HPDE6-E6E7 (cell line): ENCODE data around the gene MDP1.
"Not testable (repeated sequence)": the region's sequence is repeated elsewhere in the genome, so short reads cannot be mapped to it uniquely, and the experiment has no call there.

Experiments used
- DNase-seq: peaks from one replicate; pipeline ENCODE4 v3.0.0; 2011; ENCODE audit warnings: missing footprints; ENCODE audit errors: extremely low spot score

MDP1 gene

DNA sequence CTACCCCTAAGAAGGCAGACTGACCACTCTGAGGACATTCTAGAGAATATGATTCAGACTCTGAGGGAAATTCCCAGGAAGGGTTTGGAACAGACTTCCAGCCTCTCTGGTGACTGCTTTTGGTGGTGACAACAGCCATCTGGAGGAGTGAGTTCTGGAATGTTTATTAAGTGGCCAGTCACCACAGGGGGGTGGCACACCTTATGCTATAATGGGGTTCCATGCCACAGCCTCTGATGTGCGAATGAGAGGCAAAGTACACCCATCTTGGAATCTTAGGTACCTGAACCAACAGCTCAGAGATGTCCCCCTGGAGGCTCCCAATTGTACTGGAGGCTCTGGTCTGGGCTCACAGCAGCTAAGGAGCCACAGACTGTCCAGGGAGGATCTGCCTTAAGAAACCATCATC is 36.0 kb upstream of the MDP1 start:
- DNase-seq, result no peak

GRCh38 chr14:24250354-24250753 is 34.5 kb upstream of the MDP1 start:
- no peak for DNase-seq

DNA sequence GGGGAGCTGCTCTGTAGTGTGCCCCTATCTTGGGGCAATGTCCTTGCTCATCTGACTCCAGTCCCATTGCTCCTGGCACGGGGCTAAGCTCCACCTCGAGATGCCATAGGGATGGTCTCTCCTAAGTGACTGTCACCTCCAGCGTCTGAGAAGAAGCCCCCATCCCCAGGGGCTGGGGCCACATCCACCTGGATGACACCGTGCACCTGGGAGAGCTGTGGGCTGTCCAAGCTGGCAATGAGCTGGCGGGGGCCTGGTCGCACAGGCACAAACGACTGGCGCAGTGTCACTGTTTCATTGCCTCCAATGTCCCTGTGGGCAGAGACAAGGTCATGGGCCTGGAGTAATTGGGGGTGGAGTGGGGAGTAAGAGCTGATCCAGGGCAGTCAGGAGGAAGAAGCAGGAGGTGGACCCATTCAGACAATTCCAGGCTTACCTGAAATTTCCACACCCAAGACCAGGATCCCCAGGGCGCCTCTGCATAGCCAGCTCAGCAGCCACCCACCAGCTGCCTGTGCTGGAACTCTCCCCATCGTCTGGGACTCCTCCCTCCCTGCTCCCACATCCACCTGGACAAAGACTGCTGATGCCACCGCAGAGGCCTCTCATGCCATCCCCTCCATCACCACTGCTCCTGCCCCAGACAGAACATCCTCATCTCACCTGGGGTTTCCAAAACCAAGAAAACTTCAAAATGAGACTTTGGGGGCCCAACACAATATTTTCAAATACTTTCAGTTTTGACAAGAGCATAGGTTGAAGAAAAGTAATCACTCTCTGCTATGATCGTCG is 33.6 kb upstream of the MDP1 start:
- no peak for DNase-seq

DNA sequence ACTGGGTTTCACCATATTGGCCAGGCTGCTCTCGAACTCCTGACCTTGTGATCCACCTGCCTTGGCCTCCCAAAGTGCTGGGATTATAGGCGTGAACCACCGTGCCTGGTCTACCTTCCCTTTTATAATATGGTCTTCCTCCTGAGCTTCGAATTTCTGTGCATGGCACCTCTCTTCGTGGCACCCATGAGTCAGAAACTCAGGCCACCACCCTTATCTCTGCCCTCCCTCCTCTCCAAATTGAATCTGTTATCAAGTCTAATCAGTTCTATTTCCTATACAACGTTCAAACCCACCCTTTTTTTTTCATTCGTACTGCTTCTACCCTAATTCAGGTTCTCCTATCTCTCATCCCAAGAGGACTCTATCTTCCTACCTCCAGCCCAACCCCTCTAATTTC is 31.6 kb upstream of the MDP1 start:
- DNase-seq, result no peak

DNA sequence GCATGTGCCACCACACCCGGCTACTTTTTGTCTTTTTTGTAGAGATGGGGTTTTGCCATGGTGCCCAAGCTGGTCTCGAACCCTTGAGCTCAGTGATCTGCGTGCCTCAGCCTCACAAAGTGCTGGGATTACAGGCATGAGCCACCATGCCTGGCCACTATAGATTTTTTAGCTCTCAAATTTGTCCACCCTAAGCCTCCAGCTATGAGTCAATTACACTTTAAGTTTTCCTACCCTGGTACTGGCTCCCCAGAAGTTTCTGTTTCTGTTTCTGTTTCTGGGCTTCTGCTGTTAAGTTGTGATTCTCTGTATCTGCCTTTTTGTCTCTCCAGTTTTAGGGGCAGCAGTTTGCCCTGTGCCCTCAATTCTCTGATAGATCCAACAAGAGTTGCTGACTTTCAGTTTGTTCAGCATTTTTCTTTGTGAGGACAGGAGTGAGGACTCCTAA is 30.9 kb upstream of the MDP1 start:
- DNase-seq, result no peak

- not testable (repeated sequence) for DNase-seq
Measured at GRCh38 chr14:24245350-24245749, 29.5 kb upstream of the MDP1 start.

GRCh38 chr14:24243336-24243836 is 27.5 kb upstream of the MDP1 start:
- DNase-seq, result no peak

DNA sequence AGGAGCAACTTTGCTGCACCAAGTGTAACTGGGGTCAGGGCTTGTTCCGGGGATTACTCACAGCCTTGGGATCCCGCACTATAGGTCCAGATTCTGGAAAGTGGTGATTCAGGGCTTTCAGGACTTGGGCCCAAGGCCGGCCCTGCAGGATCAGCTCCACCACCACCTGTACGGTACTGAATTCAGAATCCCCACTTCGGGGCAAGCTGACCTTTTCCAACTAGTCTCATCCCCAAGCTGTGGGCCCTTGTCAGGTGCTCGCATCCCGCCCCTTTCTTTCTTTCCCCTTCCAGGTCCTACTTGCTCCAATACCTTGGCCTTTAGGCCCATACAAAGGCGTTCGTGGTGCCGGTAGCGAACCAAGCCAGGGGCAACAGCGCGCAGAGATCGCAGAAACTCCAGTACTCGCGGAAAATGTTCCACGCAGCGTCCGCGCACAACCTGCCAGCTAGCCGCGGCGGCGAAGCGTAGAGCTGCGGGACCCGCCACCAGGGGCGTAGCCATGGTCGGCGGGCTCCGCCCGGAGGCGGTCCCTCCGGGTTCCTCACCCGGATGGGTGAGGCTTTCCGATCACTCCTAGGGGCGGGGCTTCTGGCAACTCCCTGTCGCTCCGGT is 26.1 kb upstream of the MDP1 start:
- peak; percentile 96 for DNase-seq

DNA sequence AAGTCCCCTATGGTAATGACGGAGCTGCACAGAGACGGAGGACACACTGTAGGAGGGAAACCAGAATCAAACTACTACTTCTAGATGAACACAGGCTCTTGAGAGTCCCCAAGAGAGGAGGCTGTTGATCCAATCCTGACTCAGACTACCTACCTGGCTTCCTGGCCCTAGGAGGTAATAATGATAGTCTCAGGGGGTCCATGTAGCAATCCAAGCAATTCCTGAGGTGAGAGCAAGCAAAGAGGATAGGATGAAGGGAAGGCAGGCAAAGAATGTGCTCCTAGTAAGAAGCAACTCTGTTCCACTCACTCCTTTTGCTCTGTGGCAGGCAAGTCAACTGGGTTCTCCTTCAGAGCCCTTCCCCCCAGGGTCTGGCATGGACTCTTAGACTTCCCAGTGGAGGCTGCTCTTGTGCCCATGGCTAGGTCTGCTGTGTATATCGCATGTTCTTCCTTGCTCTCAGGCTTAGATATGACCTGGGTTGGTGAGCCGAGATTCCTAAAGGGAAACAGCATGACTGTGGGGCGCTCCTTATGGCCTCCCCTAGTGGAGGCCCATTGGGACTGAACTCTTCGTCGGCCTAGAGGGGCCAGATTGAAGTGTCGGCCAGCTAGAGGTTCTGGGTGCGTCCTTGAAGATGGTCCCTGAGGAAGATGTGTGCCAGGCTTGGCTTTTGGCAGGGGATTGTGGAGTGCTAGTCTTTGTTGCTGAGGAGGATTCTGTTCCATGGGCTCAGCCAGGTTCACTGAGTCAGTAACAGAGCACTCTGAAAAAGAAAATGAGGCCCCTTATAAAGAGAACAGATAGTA is 24.4 kb upstream of the MDP1 start:
- no peak for DNase-seq

DNA sequence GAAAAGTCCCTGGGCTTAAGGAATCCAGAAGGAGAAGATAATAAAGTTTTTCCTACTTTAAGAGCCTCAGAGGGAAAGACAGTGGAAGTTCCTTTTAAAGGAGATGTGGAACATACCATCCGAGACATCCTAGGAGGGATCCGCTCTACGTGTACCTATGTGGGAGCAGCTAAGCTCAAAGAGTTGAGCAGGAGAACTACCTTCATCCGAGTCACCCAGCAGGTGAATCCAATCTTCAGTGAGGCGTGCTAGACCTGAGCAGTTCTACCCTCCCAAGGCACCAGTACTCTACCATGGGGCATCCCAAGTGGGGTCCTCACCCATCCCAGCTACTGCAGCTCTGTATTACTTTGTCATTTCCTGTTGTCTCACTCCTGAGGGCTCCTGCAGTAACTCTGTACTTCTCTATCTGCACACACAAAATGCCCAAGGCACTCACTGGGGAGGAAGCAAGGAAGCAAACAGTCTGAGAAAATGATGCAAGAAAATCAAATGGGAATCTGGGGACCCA is 22.7 kb upstream of the MDP1 start:
- DNase-seq, result no peak

- peak; percentile 49 for DNase-seq
Measured at GRCh38 chr14:24238123-24238522, 22.3 kb upstream of the MDP1 start.

- DNase-seq, result no peak
Measured at GRCh38 chr14:24237463-24237955, 21.6 kb upstream of the MDP1 start.

DNA sequence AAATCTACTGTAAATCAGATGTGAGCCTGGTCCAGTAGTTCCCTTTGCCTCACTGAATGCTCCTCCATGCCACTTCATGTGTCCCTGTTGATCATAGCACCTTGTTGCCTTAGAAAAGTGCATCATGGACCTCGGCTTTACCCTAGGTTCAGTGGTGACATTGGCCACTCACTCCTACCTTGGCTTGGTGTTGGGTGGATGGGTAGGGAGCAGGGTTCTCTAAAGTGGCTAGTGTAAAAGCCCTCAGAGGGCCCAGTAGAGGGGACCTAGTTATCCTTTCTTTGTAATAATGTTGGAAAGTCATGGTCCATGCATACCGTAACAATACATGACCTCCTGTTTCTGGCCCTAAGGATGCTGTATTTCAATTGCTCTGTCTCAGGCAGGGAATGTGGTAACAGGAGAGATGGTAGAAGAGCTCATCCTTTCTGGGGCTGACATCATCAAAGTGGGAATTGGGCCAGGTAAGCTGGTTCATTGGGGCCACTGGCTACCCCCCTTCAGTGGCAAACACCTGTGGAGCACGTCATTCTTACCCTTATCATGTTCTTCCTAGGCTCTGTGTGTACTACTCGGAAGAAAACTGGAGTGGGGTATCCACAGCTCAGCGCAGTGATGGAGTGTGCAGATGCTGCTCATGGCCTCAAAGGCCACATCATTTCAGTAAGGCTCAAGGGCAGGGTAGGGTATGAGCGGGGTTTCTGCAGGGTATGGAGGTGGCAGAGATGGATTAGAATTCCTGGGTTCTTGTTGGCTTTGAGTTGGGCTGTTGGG is 21.0 kb upstream of the MDP1 start:
- DNase-seq, result no peak

- DNase-seq, result no peak
Measured at GRCh38 chr14:24235804-24236688, 20.2 kb upstream of the MDP1 start.

GRCh38 chr14:24234095-24235005 is 18.5 kb upstream of the MDP1 start:
- no peak for DNase-seq

DNA sequence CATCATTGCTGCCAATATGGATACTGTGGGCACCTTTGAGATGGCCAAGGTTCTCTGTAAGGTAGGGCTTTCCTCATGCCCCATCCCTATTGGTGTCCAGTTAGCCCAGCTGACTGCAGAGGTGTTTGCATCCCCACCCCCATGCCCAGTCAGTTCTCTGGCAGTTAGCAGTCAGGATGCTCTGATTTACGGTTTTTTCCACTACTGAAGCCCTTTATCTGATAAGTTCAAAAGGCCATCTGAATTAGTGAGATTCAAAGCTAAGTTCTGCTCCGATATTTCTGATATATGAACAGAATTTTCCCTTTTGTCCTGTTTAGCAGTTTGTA is 17.6 kb upstream of the MDP1 start:
- DNase-seq, result no peak

GRCh38 chr14:24232645-24233537 is 17.0 kb upstream of the MDP1 start, which contains the start of gene GMPR2:
GMPR2 (plus strand) TSS chr14:24232929; CDS start chr14:24233254, 325 bp downstream.
- DNase-seq, result no peak

GRCh38 chr14:24232121-24232644 is 16.3 kb upstream of the MDP1 start, which contains the start of gene NEDD8:
NEDD8 (minus strand) TSS chr14:24232367; CDS start chr14:24232267, 100 bp downstream.
- peak; percentile 95 for DNase-seq
